Measurements from ENCODE around the gene PDCD1. TPM values are rescaled to one million over a fixed set of nuclear protein-coding genes. Genes with fewer than 3 reads are reported as not detected.
"Not testable (repeated sequence)": the region's sequence is repeated elsewhere in the genome, so short reads cannot be mapped to it uniquely, and the experiment has no call there.

PDCD1 gene
- total RNA-seq, 4 donors from 2014 or later: 1.2 to 2.5 (median 1.5) TPM

DNA sequence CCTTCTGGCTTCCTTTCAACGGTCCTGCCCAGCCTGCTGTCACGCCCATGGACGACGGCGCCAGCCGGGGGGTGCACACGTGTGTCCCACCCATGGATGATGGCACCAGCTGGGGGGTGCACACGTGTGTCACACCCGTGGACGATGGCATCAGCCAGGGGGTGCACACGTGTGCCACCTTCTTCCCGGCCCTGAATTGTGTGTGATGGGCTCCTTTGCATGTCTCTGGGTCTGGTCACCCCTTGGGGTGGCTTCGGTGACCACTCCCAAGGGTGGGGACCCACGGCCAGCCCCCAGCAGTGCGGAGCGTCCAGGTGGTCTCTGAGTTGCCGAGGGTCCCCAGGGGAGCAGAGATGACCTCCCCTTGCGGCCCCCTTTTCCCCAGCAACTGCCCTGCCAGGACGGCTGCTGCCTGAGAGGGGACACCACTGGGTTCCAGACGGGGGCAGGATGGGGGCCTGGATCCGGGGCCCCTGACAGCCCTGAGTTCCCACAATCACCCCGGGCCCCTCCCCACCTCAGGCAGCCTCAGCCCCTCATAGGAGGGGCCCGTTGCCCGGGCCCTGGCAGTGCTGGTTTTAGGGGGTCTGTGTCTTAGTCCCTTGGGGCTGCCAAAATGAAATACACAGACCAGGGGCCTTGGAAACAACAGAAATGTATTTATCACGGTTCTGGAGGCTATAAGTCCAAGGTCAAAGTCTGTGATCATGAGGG lies 40.3 kb downstream of the PDCD1 start:
- H3K4me1 ChIP-seq: peaks cover 0 to 8% (median 0%) of the 10 kb centered on the region in 3 donors
- H3K27ac ChIP-seq: no peak overlapping the region
- no peak for TF ChIP-seq POLR2A (IDR thresholded peaks at IDR 0.05)
- TF ChIP-seq, protein P1, sequence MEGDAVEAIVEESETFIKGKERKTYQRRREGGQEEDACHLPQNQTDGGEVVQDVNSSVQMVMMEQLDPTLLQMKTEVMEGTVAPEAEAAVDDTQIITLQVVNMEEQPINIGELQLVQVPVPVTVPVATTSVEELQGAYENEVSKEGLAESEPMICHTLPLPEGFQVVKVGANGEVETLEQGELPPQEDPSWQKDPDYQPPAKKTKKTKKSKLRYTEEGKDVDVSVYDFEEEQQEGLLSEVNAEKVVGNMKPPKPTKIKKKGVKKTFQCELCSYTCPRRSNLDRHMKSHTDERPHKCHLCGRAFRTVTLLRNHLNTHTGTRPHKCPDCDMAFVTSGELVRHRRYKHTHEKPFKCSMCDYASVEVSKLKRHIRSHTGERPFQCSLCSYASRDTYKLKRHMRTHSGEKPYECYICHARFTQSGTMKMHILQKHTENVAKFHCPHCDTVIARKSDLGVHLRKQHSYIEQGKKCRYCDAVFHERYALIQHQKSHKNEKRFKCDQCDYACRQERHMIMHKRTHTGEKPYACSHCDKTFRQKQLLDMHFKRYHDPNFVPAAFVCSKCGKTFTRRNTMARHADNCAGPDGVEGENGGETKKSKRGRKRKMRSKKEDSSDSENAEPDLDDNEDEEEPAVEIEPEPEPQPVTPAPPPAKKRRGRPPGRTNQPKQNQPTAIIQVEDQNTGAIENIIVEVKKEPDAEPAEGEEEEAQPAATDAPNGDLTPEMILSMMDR (IDR thresholded peaks at IDR 0.05): no peak
- WGBS, 2 donors: 40 to 60% methylated on average over 8 to 12 of the region's 25 CpGs
- intact Hi-C loops (cut with DNase I): no loop called here
- H3K9me3 ChIP-seq: no peaks in the 10 kb centered on the region
- DNase-seq: no peak
- H3K27me3 ChIP-seq: peaks cover 0 to 67% (median 0%) of the 10 kb centered on the region in 4 donors
- no peak overlapping the region for H3K4me3 ChIP-seq
- no peaks in the 10 kb centered on the region for H3K36me3 ChIP-seq

DNA sequence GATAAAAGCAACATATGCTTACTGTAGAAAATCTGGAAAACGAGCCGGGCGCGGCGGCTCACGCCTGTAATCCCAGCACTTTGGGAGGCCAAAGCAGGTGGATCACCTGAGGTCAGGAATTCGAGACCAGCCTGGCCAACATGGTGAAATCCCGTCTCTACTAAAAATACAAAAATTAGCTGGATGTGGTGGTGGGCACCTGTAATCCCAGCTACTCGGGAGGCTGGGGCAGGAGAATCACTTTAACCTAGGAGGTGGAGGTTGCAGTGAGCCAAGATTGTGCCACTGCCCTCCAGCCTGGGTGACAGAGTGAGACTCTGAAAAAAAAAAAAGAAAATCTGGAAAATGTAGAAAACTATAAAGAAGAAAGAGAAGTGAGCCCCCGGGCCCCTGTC lies 40.9 kb downstream of the PDCD1 start:
- H3K36me3 ChIP-seq; H3K9me3 ChIP-seq; H3K4me1 ChIP-seq; H3K27ac ChIP-seq; H3K4me3 ChIP-seq; intact Hi-C loops (cut with DNase I); DNase-seq: not testable (repeated sequence)
- 68 to 83% methylated on average over 5 to 10 of the region's 10 CpGs for WGBS, 2 donors
- H3K27me3 ChIP-seq: peaks cover 0 to 73% (median 0%) of the 10 kb centered on the region in 4 donors

DNA sequence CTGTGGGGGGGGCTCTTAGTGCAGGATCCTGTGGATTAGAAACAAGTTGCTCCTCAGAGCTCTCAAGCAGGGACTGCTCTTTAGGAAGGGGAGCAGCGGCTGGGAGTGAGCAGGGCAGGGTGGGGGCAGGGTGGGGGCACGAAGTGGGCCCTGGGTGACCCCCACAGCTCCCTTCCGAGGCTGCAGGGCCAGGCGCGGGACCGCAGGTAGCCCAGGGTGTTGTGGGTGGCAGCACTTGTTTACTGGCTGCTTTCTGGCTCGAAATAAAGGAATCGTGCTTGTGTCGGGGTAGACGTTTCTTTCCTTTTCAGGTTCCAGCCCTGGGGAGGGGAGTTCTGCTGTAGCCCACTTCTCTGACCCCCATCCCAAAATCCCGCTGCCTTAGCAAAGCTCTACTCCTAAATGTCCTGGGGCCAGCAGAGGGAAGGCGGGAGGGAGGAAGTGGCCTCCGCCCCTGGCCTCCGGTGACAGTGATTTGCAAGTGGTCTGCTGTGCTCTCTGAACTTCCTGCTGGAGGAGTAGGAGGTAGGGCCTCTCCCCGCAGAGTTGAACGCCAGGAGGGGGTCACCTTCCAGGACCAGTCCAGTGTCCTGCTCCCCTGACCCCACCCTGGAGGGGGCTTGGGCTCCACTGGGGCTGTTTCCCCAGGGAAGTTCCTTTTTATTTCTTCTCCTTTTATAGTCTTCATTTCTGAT lies 41.4 kb downstream of the PDCD1 start:
- Histone ChIP-seq H3K27ac (no peak overlapping the region), H3K4me3 (no peak overlapping the region), H3K36me3 (no peaks in the 10 kb centered on the region), H3K9me3 (no peaks in the 10 kb centered on the region), H3K27me3 (peaks cover 0 to 74% (median 0%) of the 10 kb centered on the region in 4 donors), H3K4me1 (peaks cover 0 to 8% (median 0%) of the 10 kb centered on the region in 3 donors)
- TF ChIP-seq, protein P1 (IDR thresholded peaks at IDR 0.05): no peak
- no peak for TF ChIP-seq POLR2A (IDR thresholded peaks at IDR 0.05)
- no peak for DNase-seq
- WGBS, 2 donors: 0 to 53% methylated on average over 3 to 8 of the region's 16 CpGs
- intact Hi-C loops (cut with DNase I): no loop called here

DNA sequence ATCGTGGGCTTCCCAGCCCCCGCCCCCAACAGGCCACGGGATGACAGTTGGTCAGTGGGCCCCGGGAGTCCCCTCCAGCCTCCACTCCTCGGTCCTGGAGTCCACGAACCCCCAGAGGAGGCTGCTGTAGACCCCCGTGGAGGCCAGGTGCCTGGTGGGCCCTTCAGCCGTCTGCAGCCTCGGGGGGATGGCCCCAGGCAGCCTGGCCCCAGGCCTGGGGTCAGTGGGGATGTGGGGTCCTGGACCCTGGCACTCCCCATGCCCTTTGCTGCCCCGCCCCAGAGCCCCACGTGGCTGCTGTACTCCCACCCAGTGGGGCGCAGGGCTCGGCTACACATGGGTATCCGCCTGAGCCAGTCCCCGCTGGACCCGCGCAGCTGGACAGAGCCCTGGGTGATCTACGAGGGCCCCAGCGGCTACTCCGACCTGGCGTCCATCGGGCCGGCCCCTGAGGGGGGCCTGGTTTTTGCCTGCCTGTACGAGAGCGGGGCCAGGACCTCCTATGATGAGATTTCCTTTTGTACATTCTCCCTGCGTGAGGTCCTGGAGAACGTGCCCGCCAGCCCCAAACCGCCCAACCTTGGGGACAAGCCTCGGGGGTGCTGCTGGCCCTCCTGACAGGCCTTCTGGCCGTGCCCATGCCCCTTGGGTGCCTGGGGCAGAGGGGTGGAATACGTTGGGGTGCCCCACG lies 42.1 kb downstream of the PDCD1 start:
- peaks cover 0 to 8% (median 0%) of the 10 kb centered on the region in 3 donors for H3K4me1 ChIP-seq
- WGBS, 2 donors: 40% methylated on average over 3 of the region's 33 CpGs; no CpG with 5 or more reads in 1 of the 2 donors
- H3K27ac ChIP-seq: no peak overlapping the region
- no peak overlapping the region for H3K4me3 ChIP-seq
- TF ChIP-seq, protein P1 (IDR thresholded peaks at IDR 0.05): no peak
- no peak for TF ChIP-seq POLR2A (IDR thresholded peaks at IDR 0.05)
- no peak for DNase-seq
- no peaks in the 10 kb centered on the region for H3K36me3 ChIP-seq
- peaks cover 0 to 74% (median 0%) of the 10 kb centered on the region in 4 donors for H3K27me3 ChIP-seq
- no peaks in the 10 kb centered on the region for H3K9me3 ChIP-seq
- intact Hi-C loops (cut with DNase I): no loop called here

DNA sequence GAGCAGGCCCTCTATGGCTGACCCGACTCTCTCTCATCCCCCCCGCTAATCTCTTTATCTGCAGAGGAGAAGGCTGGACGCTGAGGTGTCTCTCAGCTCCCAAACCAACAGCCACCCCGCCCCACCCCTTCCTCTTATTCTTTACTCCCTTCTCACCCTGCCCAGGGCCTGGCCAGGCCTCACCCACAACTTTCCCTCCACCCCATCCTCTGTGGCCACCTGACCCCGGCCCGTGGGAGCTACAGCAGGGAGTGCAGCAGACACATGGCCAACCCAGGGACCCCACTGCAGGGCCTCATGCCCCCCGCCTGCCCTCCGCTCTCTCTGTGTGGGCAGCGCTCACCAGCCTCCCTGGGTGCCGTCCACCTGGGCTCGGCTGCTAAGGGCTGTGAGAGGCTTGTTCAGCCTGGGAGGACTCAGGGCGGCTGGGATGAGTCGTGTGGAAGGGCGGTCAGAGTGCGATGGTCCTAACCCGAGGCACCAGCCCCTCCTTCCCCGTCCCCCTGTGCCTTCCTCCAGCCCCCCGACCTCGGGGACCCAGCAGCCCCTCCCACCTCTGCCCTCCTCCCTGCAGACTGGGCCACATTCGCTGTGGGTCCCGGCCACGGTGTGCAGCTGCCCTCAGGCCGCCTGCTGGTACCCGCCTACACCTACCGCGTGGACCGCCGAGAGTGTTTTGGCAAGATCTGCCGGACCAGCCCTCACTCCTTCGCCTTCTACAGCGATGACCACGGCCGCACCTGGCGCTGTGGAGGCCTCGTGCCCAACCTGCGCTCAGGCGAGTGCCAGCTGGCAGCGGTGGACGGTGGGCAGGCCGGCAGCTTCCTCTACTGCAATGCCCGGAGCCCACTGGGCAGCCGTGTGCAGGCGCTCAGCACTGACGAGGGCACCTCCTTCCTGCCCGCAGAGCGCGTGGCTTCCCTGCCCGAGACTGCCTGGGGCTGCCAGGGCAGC lies 42.9 kb downstream of the PDCD1 start:
- Histone ChIP-seq H3K4me3 (no peak overlapping the region), H3K27me3 (peaks cover 0 to 72% (median 0%) of the 10 kb centered on the region in 4 donors), H3K4me1 (peaks cover 0 to 8% (median 0%) of the 10 kb centered on the region in 3 donors), H3K9me3 (no peaks in the 10 kb centered on the region), H3K36me3 (no peaks in the 10 kb centered on the region), H3K27ac (no peak overlapping the region)
- 66 to 72% methylated on average over 4 to 7 of the region's 48 CpGs for WGBS, 2 donors
- no peak for TF ChIP-seq POLR2A (IDR thresholded peaks at IDR 0.05)
- TF ChIP-seq, protein P1 (IDR thresholded peaks at IDR 0.05): no peak
- no peak for DNase-seq
- intact Hi-C loops (cut with DNase I): no loop called here

All from esophagus squamous epithelium (tissue), 5 donors.